Fibroblast of pulmonary artery (primary cell): Measurements from ENCODE around the gene RASA4.
A peak's percentile ranks its signal among the peaks of the same experiment; 100 is the strongest.
"Not testable (repeated sequence)": the region's sequence is repeated elsewhere in the genome, so short reads cannot be mapped to it uniquely, and the experiment has no call there.

Experiments used
- DNase-seq: peaks from one replicate; pipeline ENCODE4 v3.0.0-alpha.2; 2010; ENCODE audit warnings: low read depth
- H3K4me3 ChIP-seq: replicated peaks from 2 replicates; pipeline ENCODE4 v1.5.1; 2011; ENCODE audit warnings: low read depth, mild to moderate bottlenecking, control low read depth, low read length, moderate library complexity
- CTCF ChIP-seq: IDR thresholded peaks from 2 replicates; pipeline ENCODE4 v1.5.1; 2011; ENCODE audit warnings: mild to moderate bottlenecking, control low read depth, low read length, inconsistent platforms; ENCODE audit errors: missing control alignments

RASA4 gene

GRCh38 chr7:102572261-102573239, 44.0 kb downstream of the RASA4 start, which contains the start of gene POLR2J3:
TSS of gene POLR2J3 (minus strand) at chr7:102572583. CDS start at chr7:102572521, 62 bp downstream.
- peak; percentile 96 for DNase-seq
- TF ChIP-seq CTCF = peak; percentile 40
- peak within 1 kb of the TSS; percentile 56 for H3K4me3 ChIP-seq

GRCh38 chr7:102568620-102569019, 47.9 kb downstream of the RASA4 start:
- DNase-seq, H3K4me3 ChIP-seq: not testable (repeated sequence)

GRCh38 chr7:102550808-102551422, 65.6 kb downstream of the RASA4 start, which contains the start of gene SPDYE2:
TSS of gene SPDYE2 (plus strand) at chr7:102551226. CDS start at chr7:102553256, 2,030 bp downstream.
- H3K4me3 ChIP-seq = not testable (repeated sequence)

GRCh38 chr7:102546353-102546752, 70.2 kb downstream of the RASA4 start:
- not testable (repeated sequence) for DNase-seq, H3K4me3 ChIP-seq

More at GRCh38 chr7:102550808-102551422, 65.6 kb downstream of the RASA4 start, which contains the start of gene SPDYE2:
- not testable (repeated sequence) for DNase-seq

GRCh38 chr7:102545288-102545687, 71.3 kb downstream of the RASA4 start:
- H3K4me3 ChIP-seq, DNase-seq: not testable (repeated sequence)

- H3K4me3 ChIP-seq = not testable (repeated sequence)
Measured at GRCh38 chr7:102544372-102544771, 72.2 kb downstream of the RASA4 start.

GRCh38 chr7:102543596-102543995, 73.0 kb downstream of the RASA4 start, which contains the start of gene UPK3BL2:
TSS of gene UPK3BL2 (minus strand) at chr7:102543696. CDS start at chr7:102543636, 60 bp downstream.
- DNase-seq, H3K4me3 ChIP-seq: not testable (repeated sequence)

More at GRCh38 chr7:102544372-102544771, 72.2 kb downstream of the RASA4 start:
- DNase-seq = not testable (repeated sequence)

- DNase-seq, H3K4me3 ChIP-seq: not testable (repeated sequence)
Measured at GRCh38 chr7:102542771-102543170, 73.8 kb downstream of the RASA4 start.

- DNase-seq = not testable (repeated sequence)
Measured at GRCh38 chr7:102542083-102542482, 74.5 kb downstream of the RASA4 start.

GRCh38 chr7:102540604-102541003, 76.0 kb downstream of the RASA4 start:
- not testable (repeated sequence) for H3K4me3 ChIP-seq, DNase-seq

More at GRCh38 chr7:102542083-102542482, 74.5 kb downstream of the RASA4 start:
- not testable (repeated sequence) for H3K4me3 ChIP-seq

- H3K4me3 ChIP-seq, DNase-seq: not testable (repeated sequence)
Measured at GRCh38 chr7:102535062-102535615, 81.4 kb downstream of the RASA4 start.

- H3K4me3 ChIP-seq, DNase-seq: not testable (repeated sequence)
Measured at GRCh38 chr7:102532127-102532526, 84.4 kb downstream of the RASA4 start.

GRCh38 chr7:102531583-102531982, 85.0 kb downstream of the RASA4 start:
- not testable (repeated sequence) for DNase-seq, H3K4me3 ChIP-seq

GRCh38 chr7:102527822-102528793, 88.4 kb downstream of the RASA4 start:
- not testable (repeated sequence) for H3K4me3 ChIP-seq, DNase-seq

- H3K4me3 ChIP-seq, DNase-seq: not testable (repeated sequence)
Measured at GRCh38 chr7:102527182-102527581, 89.4 kb downstream of the RASA4 start.

GRCh38 chr7:102524803-102525202, 91.8 kb downstream of the RASA4 start:
- DNase-seq, H3K4me3 ChIP-seq: not testable (repeated sequence)
